Thoracic aorta (tissue), 2 donors: ENCODE data around the gene SKIDA1. TPM values are rescaled to one million over a fixed set of nuclear protein-coding genes. Genes with fewer than 3 reads are reported as not detected.

Experiments
- ATAC-seq: fragments of 150-250 bp; one replicate; pipeline ENCODE4 v1.8.0; 2017; ENCODE audit warnings: low read depth; ENCODE audit not compliant: insufficient number of reproducible peaks, low FRiP score
- DNase-seq: peaks from one replicate; pipeline ENCODE4 v3.0.0-alpha.2; 2020; ENCODE audit warnings: low spot score
- H3K27ac ChIP-seq, 2 donors: fragments of 200-600 bp; sonication (generic); 1 replicate in 1 of 2; 2 replicates in 1 of 2; pipeline ENCODE4 v1.5.1; 2016; ENCODE audit warnings: mild to moderate bottlenecking in 2 of 2, moderate library complexity in 2 of 2
- H3K27me3 ChIP-seq: fragments of 200-600 bp; sonication (generic); replicated peaks from 2 replicates; pipeline ENCODE4 v1.6.0; 2016; ENCODE audit warnings: mild to moderate bottlenecking; ENCODE audit not compliant: insufficient read depth
- H3K36me3 ChIP-seq: fragments of 200-600 bp; sonication (generic); one replicate; pipeline ENCODE4 v1.5.1; 2016
- H3K4me1 ChIP-seq, 2 donors: fragments of 200-600 bp; sonication (generic); 1 replicate in 1 of 2; 2 replicates in 1 of 2; pipeline versions ENCODE4 v1.5.1 to v1.6.0; 2016; ENCODE audit warnings: low read depth in 2 of 2, mild to moderate bottlenecking in 1 of 2; ENCODE audit not compliant: control insufficient read depth in 1 of 2
- H3K4me3 ChIP-seq: fragments of 200-600 bp; sonication (generic); 2 replicates; pipeline ENCODE4 v1.5.1; 2016; ENCODE audit warnings: mild to moderate bottlenecking
- H3K9me3 ChIP-seq: fragments of 200-600 bp; sonication (generic); 2 replicates; pipeline ENCODE4 v1.5.1; 2016
- total RNA-seq, 2 donors: library from RNA; depleted of rRNA; stranded (reverse); fragments of >200 nt; gene quantifications; one replicate each; pipeline versions ENCODE4 v1.1.0 to v1.2.3, GENCODE V29; 2016
- TF ChIP-seq, protein P1 (sequence below): fragments of 200-600 bp; sonication (generic); IDR thresholded peaks from one replicate; pipeline ENCODE4 v1.5.1; 2019; ENCODE audit warnings: antibody characterized with exemption

The SKIDA1 gene
- total RNA-seq, 2 donors from 2014 or later: 0.71 to 5.3 TPM

DNA sequence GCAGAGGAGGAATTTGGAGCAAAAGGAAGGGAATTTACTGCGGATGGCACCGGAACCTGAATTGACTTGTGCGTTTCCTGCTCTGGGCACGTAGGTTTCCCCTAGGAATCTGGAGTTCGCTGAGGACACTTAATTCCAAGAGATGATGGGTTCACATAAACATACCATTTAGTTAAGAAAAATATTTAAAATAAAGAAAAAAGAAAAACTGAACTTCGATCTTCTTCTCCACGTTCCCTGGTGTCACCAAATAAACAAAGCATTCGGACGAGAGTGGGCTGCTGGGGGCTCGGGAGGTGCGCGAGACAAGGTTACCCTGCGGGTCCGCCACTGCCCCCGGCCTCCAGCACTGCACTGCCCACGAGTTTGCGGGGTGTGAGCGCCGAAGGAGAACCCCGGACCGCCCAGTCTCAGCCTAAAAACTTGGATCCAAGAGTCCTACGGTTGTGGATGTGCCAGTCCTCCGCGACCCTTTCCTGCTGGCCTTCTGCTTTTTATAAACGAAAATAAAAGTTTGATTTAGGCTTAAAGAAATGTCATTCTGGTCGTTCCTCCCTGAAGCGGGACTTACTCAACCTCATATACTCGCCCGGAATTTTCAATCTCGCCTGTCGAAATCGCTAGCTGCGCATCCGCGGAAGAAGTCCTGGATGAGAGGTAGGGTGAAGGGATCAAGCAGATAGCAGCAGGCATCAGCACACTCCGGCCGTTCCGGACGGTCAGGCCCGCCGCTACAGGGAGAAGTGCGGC is 30.3 kb downstream of the SKIDA1 start:
- H3K4me3 ChIP-seq: peak overlapping the region; percentile 71
- H3K27ac ChIP-seq: no peak overlapping the region
- H3K36me3 ChIP-seq: no peaks in the 10 kb centered on the region
- peaks cover 0 to 5% of the 10 kb centered on the region in 2 donors for H3K4me1 ChIP-seq
- DNase-seq: no peak
- TF ChIP-seq, protein P1, sequence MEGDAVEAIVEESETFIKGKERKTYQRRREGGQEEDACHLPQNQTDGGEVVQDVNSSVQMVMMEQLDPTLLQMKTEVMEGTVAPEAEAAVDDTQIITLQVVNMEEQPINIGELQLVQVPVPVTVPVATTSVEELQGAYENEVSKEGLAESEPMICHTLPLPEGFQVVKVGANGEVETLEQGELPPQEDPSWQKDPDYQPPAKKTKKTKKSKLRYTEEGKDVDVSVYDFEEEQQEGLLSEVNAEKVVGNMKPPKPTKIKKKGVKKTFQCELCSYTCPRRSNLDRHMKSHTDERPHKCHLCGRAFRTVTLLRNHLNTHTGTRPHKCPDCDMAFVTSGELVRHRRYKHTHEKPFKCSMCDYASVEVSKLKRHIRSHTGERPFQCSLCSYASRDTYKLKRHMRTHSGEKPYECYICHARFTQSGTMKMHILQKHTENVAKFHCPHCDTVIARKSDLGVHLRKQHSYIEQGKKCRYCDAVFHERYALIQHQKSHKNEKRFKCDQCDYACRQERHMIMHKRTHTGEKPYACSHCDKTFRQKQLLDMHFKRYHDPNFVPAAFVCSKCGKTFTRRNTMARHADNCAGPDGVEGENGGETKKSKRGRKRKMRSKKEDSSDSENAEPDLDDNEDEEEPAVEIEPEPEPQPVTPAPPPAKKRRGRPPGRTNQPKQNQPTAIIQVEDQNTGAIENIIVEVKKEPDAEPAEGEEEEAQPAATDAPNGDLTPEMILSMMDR: no peak
- ATAC-seq: peak; percentile 8
- H3K27me3 ChIP-seq: no peaks in the 10 kb centered on the region
- H3K9me3 ChIP-seq: no peaks in the 10 kb centered on the region

DNA sequence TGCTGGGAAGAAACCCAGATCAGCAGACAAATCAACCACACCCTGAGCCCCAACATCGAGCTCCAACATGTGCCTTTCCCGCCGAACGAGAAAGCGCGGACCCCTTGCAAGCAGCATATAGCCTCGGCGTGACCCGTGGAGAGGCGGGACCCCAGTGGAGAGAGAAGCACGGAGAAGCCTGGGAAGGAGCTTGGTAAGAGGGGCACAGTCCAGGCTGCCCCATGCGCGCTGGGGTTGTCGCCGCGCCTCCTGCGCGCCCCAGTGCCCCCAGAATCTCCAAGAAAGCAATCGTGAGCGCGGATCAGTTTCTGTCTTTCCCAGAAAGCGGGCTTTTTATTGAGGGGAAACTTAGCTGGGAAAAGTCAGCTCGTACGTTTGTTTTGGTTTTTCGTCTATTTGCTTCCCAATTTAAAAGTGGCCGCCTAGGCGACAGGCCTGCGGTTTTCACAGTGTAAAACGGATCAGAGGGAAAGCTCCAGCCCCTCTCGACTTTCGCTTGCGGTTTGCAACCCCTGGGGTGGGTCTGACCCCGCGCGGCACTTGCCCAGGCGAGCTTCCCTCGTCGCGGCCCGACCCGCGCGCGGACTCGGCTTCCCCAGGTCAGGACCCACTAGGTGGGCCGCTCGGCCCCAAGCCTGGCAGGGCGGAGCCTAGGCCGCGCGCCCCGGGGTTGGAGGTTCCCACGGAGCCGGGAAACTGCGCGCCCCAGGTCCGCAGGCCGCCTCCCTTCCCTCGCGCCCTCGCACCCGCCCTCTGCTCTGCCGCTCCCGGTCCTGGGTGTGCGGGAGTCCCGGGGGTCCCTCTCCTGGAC is 31.1 kb downstream of the SKIDA1 start:
- no peak for DNase-seq
- no peak overlapping the region for H3K27ac ChIP-seq
- peak overlapping the region; percentile 71 for H3K4me3 ChIP-seq
- no peak for ATAC-seq
- H3K36me3 ChIP-seq: no peaks in the 10 kb centered on the region
- H3K9me3 ChIP-seq: no peaks in the 10 kb centered on the region
- H3K4me1 ChIP-seq: no peaks in the 10 kb centered on the region
- TF ChIP-seq, protein P1: no peak
- no peaks in the 10 kb centered on the region for H3K27me3 ChIP-seq

DNA sequence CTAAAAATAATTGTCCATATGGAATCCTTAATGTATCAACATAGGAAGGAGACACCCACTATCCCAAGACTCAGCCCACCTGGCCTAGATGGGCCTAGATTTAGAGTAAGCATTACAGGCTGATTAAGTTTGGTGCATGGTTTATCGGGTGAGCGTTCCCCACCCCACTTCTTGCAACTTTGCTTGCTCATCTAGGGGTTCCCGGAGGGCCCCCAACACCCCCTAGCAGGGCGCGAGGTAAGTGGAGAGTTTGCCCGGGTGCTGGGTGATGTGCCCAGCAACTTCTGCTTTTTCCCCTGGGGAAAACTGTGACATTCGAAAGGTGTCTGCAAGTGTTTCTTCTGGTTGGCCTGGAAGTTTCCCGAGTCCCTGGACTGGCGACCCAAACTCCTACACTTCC is 31.7 kb downstream of the SKIDA1 start:
- Histone ChIP-seq H3K4me1 (no peaks in the 10 kb centered on the region), H3K27me3 (no peaks in the 10 kb centered on the region), H3K27ac (no peak overlapping the region), H3K36me3 (no peaks in the 10 kb centered on the region), H3K4me3 (peak overlapping the region; percentile 71), H3K9me3 (no peaks in the 10 kb centered on the region)
- TF ChIP-seq, protein P1: no peak
- ATAC-seq (no peak), DNase-seq (no peak)

DNA sequence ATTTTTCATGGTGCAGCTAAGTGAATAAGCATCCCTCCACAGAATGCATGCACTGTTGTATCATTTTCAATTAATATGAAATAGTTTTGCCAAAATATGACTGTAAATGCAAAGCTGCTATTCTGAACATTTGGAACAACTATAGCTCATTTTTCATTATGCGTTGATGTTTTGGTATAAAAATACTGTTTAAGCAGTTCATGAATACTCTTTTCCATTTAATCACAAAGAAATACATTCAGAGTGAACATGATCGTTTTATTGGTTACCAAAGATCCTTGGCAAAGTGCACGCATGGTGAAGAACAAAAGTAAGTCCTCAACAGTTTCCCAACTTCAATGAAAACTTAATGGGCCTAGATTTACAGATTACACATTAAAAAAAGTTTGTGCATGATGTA is 33.1 kb downstream of the SKIDA1 start:
- TF ChIP-seq, protein P1: no peak
- H3K9me3 ChIP-seq: no peaks in the 10 kb centered on the region
- H3K4me3 ChIP-seq: no peak overlapping the region
- no peak for ATAC-seq
- no peaks in the 10 kb centered on the region for H3K4me1 ChIP-seq
- no peak for DNase-seq
- H3K27me3 ChIP-seq: no peaks in the 10 kb centered on the region
- H3K27ac ChIP-seq: no peak overlapping the region
- H3K36me3 ChIP-seq: no peaks in the 10 kb centered on the region

DNA sequence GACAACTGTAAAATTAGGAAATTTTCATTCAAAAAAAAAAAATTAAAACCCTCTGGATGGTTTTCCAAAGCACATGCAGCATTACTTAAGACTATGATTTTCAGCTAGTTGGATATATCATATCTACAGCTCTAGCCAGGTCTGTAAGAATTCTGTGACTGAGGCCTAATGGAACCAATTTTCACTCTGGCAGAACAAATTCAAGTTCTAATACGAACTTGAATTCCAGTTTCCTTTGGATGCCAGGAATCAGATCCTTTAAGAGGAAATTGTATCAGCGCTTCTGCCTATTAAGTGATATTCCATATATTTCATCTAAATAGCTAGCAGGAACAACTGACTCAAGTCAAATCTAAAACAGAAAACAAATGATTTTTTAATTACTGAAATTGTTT is 34.8 kb downstream of the SKIDA1 start:
- Histone ChIP-seq H3K4me1 (no peaks in the 10 kb centered on the region), H3K27ac (no peak overlapping the region), H3K36me3 (no peaks in the 10 kb centered on the region), H3K4me3 (no peak overlapping the region), H3K9me3 (no peaks in the 10 kb centered on the region), H3K27me3 (no peaks in the 10 kb centered on the region)
- DNase-seq (no peak), ATAC-seq (no peak)
- TF ChIP-seq, protein P1: no peak
